Fibroblast of the aortic adventitia (primary cell): ENCODE measurements around the gene UNC13D. TPM values are rescaled to one million over a fixed set of nuclear protein-coding genes. Genes with fewer than 3 reads are reported as not detected.
"Not testable (repeated sequence)": the region's sequence is repeated elsewhere in the genome, so short reads cannot be mapped to it uniquely, and the experiment has no call there.

Source experiments
- DNase-seq: peaks from one replicate; pipeline ENCODE4 v3.0.0-alpha.2; 2010; ENCODE audit warnings: low read depth
- H3K4me3 ChIP-seq: 2 replicates; pipeline ENCODE4 v1.5.1; 2011; ENCODE audit warnings: low read depth, mild to moderate bottlenecking, control low read depth, low read length, moderate library complexity
- CTCF ChIP-seq: IDR thresholded peaks from 2 replicates; pipeline ENCODE4 v1.5.1; 2011; ENCODE audit warnings: mild to moderate bottlenecking, low read length, control low read depth, inconsistent platforms; ENCODE audit not compliant: insufficient read depth
- total RNA-seq: library from RNA; depleted of rRNA; stranded (reverse); fragments of >200 nt; gene quantifications from 2 replicates; pipeline ENCODE4 v1.2.3, GENCODE V29; 2012; ENCODE audit warnings: low replicate concordance

Gene UNC13D
- total RNA-seq, 1 donor: 0.54 TPM

- TF ChIP-seq CTCF: no peak
- H3K4me3 ChIP-seq: no peak overlapping the region
- peak; percentile 72 for DNase-seq
These were observed 17.7 kb upstream of the UNC13D start for GRCh38 chr17:75861927-75862317.

- not testable (repeated sequence) for H3K4me3 ChIP-seq, DNase-seq
These were observed 15.2 kb upstream of the UNC13D start for GRCh38 chr17:75859358-75859757.

GRCh38 chr17:75856062-75856756 lies 12.0 kb upstream of the UNC13D start:
- peak overlapping the region; percentile 96 for H3K4me3 ChIP-seq
- TF ChIP-seq CTCF: peak; percentile 29
- DNase-seq: peak; percentile 19

- peak within 1 kb of the TSS; percentile 96 for H3K4me3 ChIP-seq
- DNase-seq: peak; percentile 100
- peak; percentile 28 for TF ChIP-seq CTCF
These were observed 11.3 kb upstream of the UNC13D start, which contains the start of gene WBP2 for GRCh38 chr17:75855310-75856061. WBP2 (minus strand) TSS chr17:75855335; CDS start chr17:75855297, 38 bp downstream.

- TF ChIP-seq CTCF: no peak
- H3K4me3 ChIP-seq: peak overlapping the region; percentile 78
- DNase-seq: no peak
These were observed 10.7 kb upstream of the UNC13D start for GRCh38 chr17:75854881-75855309.

- H3K4me3 ChIP-seq: peak overlapping the region; percentile 78
- no peak for TF ChIP-seq CTCF
- peak; percentile 63 for DNase-seq
These were observed 10.0 kb upstream of the UNC13D start for GRCh38 chr17:75854101-75854748.

GRCh38 chr17:75853433-75853832 lies 9.2 kb upstream of the UNC13D start:
- TF ChIP-seq CTCF: no peak
- H3K4me3 ChIP-seq: peak overlapping the region; percentile 28
- DNase-seq: no peak

- not testable (repeated sequence) for H3K4me3 ChIP-seq, DNase-seq
These were observed 7.4 kb upstream of the UNC13D start for GRCh38 chr17:75851693-75851991.
